ENCODE results near the gene ADAMTS12. TPM values are rescaled to one million over a fixed set of nuclear protein-coding genes. Genes with fewer than 3 reads are reported as not detected.

Gene ADAMTS12
- total RNA-seq, 1 donor from 2014 or later = 2.1 TPM

DNA sequence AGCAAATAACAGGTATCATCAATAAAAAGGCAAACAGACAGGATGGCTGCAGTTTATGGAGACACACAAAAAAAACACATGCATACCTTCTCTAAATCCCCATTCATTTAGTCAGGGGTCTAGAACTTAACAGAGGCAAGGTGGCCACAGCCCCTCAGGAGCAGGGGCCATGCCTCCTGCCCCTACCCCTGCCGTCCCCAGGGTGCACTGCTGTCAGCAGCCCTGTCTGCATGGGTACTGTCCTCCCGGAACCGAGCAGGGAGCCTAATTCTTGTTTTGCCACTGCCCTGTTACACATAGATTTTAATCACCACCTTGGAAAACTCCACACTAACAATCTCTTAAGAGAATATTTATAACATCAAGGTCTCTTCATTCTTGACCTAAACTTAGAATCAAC lies 39.0 kb downstream of the ADAMTS12 start:
- intact Hi-C loops (cut with DNase I) = no loop called here
- ATAC-seq (no peak), DNase-seq (ENCODE audit: missing footprints) (no peak)

- DNase-seq (ENCODE audit: missing footprints) = no peak
- intact Hi-C loops (cut with DNase I) = no loop called here
- no peak for ATAC-seq
Observed at GRCh38 chr5:33852319-33852718, 39.5 kb downstream of the ADAMTS12 start.

DNA sequence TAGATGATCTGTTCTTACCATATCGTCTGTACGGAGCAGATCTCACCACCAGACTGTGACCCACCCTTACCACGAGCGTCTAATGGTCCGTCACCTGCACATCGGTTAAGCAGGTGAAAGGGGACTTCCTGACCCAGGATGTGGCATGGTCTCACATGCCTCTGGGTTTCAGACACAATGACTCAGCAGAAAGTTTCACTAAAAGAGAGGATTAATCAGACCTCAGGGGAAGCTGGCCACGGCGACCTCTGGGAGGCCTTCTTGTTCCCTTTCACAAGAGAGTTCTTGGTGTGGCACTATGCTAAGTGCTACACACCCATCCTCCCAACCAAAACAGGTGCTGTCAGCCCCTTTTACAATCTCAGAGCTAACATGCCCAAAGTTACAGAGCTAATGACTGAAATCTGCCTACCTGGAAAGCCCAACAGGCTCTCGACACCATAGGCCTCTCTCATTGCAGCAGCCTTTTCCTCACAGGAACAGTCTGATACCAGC lies 41.6 kb downstream of the ADAMTS12 start:
- DNase-seq (ENCODE audit: missing footprints) (no peak), ATAC-seq (no peak)
- intact Hi-C loops (cut with DNase I) = no loop called here

GRCh38 chr5:33848554-33848953 lies 43.2 kb downstream of the ADAMTS12 start:
- no peak for ATAC-seq
- no peak for DNase-seq (ENCODE audit: missing footprints)
- intact Hi-C loops (cut with DNase I) = no loop called here

DNA sequence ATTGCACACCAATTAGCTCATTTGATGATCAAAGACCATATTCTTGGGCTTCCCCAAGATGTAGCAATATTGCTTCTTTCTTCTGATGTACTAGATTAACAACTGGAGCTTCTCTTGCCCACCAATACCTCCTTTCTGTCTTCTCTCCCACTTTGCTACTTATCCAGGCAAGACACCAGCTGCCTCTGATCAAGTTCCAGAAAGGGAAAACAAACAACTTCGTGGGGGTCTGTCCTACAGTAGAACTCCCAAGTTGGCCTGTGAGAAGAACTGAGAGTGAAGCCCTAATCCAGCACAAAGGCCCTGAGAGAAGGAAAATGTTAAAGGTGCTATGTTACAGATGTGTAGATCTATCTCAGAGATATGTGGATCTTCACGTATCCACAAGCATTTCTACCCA lies 44.9 kb downstream of the ADAMTS12 start:
- DNase-seq (ENCODE audit: missing footprints) (no peak), ATAC-seq (no peak)
- intact Hi-C loops (cut with DNase I) = no loop called here

DNA sequence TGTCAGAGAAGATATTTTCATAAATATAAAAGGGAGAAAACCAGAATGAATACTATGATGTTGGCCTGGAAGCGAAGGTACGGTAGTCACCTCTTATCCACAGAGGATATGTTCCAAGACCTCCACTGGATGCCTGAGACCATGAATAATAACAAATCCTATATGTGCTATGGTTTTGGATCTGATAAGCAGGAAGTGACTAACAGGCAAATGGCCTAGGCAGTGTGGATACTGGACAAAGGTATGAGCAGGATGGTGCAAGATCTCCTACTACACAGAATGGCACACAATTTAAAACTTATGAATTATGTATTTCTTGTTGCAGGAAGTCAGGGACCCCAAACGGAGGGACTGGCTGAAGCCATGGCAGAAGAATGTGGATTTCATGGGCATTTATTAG lies 48.2 kb downstream of the ADAMTS12 start:
- no peak for DNase-seq (ENCODE audit: missing footprints)
- no peak for ATAC-seq
- intact Hi-C loops (cut with DNase I) = no loop called here

GRCh38 chr5:33842456-33842855 lies 49.3 kb downstream of the ADAMTS12 start:
- ATAC-seq (no peak), DNase-seq (ENCODE audit: missing footprints) (no peak)
- intact Hi-C loops (cut with DNase I) = no loop called here

DNA sequence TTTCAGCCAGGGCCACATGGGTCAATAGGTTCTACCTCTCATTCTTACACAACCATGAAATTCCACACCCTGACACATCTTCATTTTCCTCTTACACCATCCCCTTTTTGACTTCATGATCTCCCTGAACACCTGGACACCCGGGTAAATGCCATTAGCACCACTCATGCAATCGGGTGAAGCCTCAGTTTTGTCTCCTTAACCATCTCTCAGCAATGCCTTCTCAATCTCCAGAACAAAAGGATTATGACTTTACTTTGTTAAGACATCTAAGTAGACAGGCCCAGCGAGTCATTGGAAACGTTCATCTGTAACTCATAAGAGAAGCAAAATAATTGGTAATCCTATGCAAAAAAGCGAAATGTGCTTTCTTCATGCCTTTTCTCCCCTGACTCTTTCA lies 49.9 kb downstream of the ADAMTS12 start:
- intact Hi-C loops (cut with DNase I) = no loop called here
- DNase-seq (ENCODE audit: missing footprints) (no peak), ATAC-seq (no peak)

DNA sequence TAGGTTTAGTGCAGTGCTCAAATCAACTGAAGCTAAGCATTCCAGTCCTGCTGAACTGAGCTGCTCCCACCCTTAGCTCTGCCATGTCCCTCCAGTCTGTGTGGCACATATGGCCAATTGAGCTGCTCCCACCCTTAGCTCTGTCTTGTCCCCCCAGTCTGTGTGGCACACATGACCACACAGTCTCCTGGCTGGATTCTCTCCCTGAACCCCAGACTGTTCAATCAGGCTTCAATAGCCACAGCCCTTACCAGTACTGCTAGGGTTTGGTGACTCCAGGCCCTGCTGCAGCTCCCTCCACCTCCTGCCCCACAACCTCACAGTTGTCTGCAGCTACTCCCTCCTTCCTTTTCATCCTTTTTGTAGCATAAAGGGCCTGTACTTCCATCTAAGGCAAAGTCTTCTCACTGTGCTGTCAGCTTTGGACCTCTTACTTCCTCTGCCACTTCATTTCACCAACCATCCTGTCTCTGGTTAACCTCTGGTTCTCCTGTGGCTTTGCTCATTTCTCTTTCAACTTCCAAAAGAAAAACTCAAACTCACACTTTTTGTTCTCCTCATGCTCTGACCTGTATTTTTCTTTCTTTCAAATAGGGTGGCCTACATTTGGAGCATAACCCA lies 50.8 kb downstream of the ADAMTS12 start:
- intact Hi-C loops (cut with DNase I) = no loop called here
- ATAC-seq = no peak

GRCh38 chr5:33837301-33837700 lies 54.5 kb downstream of the ADAMTS12 start:
- intact Hi-C loops (cut with DNase I) = no loop called here
- ATAC-seq (no peak), DNase-seq (ENCODE audit: missing footprints) (no peak)

More for the DNA sequence above, 50.8 kb downstream of the ADAMTS12 start:
- no peak for DNase-seq (ENCODE audit: missing footprints)

GRCh38 chr5:33834334-33834733 lies 57.5 kb downstream of the ADAMTS12 start:
- DNase-seq (ENCODE audit: missing footprints) (no peak), ATAC-seq (no peak)
- intact Hi-C loops (cut with DNase I) = no loop called here

DNA sequence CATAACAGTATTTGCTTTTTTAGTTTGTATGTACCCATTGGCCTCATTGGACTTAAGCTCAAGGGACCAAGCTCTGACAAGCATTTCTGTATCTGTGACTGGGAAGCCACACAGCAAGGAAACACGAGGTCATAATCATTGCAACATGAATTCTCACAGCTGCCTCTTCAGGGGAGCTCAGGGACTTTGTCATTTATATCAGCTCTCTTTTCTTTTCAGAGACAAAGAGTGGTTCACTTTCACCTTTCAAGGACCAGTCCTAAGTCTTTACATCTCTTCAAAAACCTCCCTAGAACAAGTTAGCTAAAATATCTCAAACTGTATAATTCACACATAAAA lies 58.6 kb downstream of the ADAMTS12 start:
- ATAC-seq (peak; percentile 33), DNase-seq (ENCODE audit: missing footprints) (no peak)
- intact Hi-C loops (cut with DNase I) = no loop called here

DNA sequence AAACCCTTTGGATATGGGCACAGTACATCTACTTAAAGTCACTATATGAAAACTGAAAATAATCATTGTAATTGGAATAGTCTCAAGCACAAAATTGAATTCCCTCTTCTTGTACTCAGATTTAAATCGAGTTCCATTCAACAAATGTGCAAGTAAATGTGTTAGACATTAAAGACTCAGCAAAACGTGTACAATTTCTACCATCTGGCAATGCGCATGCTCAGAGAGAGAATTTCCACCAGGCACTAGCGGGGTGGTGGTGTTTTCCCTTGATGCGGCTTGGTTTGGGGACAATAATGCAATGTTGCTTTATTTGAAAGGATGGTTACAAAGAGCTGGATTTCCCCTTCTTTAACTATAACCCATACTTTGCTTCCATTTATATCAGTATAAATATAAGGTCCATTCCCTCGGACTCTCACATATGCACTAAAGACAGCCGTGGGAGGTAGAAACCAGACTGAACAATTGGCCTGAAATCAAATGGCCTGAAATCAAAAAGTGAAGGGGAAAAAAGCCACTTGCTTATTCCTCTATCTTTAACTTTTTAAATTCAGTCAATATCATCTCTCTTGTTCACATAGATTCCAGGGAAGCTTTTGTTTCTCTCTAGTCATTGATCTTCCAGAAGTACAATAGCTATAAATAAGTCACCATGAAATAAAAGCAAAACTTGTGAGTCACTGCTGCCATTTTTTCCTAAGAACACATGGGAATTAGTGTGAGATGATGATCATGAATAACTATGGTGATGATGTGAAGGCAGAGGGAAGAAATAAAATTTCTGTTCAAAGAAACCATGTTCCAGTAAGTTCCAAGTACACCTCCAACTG lies 59.2 kb downstream of the ADAMTS12 start:
- ATAC-seq (no peak), DNase-seq (ENCODE audit: missing footprints) (no peak)
- intact Hi-C loops (cut with DNase I) = no loop called here

GRCh38 chr5:33831041-33831440 lies 60.7 kb downstream of the ADAMTS12 start:
- DNase-seq (ENCODE audit: missing footprints) (no peak), ATAC-seq (no peak)
- intact Hi-C loops (cut with DNase I) = no loop called here

- ATAC-seq = peak; percentile 81
- DNase-seq (ENCODE audit: missing footprints) = no peak
- intact Hi-C loops (cut with DNase I) = no loop called here
Observed at GRCh38 chr5:33829430-33829829, 62.4 kb downstream of the ADAMTS12 start.

DNA sequence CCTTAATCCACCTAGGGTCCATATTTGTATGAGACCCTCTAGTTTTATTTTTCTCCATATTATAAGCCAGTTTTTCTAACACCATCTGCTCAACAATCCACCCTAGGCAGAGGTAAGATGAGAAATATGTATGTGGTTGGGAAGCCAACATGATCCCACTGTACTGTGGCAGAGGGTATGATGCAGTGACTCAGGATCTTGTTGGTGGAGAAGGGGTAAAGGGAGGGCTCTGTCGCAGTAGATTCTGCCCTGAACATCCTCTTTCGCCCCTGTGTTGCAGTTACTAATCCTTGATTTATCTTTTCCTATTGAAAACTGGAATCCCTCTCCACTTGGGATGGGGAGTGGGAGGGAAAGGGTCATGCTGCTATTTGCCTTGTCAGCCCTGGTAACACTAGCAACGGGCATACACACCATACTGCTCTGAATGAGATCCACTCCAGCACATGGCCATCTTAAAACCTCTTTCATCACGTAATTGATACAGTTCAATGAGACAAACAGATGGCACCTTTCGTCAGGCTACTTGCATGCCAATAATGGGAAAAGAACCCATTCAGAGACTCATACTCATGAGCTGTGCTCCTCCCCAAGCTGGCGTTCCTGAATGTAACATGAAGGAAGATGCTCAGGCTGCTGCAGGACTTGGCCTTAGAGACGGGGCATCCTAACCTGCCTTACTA lies 63.0 kb downstream of the ADAMTS12 start:
- intact Hi-C loops (cut with DNase I) = no loop called here
- no peak for ATAC-seq
- no peak for DNase-seq (ENCODE audit: missing footprints)

- ATAC-seq = no peak
- intact Hi-C loops (cut with DNase I) = no loop called here
Observed at GRCh38 chr5:33827885-33828284, 63.9 kb downstream of the ADAMTS12 start.

GRCh38 chr5:33827018-33827707 lies 64.6 kb downstream of the ADAMTS12 start:
- ATAC-seq = no peak
- intact Hi-C loops (cut with DNase I) = no loop called here
- DNase-seq (ENCODE audit: missing footprints) = no peak

More at GRCh38 chr5:33827885-33828284, 63.9 kb downstream of the ADAMTS12 start:
- no peak for DNase-seq (ENCODE audit: missing footprints)

GRCh38 chr5:33824516-33825195 lies 67.1 kb downstream of the ADAMTS12 start:
- DNase-seq (ENCODE audit: missing footprints) = no peak
- ATAC-seq = no peak
- intact Hi-C loops (cut with DNase I) = no loop called here

Measured in Right ventricle myocardium inferior (tissue), 1 donor.